ENCODE data around the gene COL10A1.
A peak's percentile ranks its signal among the peaks of the same experiment; 100 is the strongest.

COL10A1 gene

DNA sequence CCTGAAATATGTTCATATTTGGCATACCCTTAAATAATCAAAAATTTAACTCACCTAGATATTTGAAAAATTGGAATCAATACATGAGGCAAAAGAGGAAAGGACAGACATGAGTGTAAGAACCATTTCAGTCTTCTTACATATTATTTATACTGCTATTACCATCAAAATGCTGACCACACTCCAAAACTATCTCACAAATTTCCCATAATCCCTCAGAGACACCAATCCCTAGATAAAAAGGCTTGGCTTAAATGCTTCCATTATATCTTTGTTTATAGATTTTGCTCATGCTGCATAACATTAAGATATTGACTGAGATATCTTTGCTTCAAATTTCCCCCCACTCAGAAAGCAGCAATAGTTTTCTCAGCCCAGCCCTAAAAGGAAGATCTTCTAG, 37.0 kb downstream of the COL10A1 start:
- no peak for DNase-seq (ENCODE audit: low read depth)
- TF ChIP-seq, protein P1, sequence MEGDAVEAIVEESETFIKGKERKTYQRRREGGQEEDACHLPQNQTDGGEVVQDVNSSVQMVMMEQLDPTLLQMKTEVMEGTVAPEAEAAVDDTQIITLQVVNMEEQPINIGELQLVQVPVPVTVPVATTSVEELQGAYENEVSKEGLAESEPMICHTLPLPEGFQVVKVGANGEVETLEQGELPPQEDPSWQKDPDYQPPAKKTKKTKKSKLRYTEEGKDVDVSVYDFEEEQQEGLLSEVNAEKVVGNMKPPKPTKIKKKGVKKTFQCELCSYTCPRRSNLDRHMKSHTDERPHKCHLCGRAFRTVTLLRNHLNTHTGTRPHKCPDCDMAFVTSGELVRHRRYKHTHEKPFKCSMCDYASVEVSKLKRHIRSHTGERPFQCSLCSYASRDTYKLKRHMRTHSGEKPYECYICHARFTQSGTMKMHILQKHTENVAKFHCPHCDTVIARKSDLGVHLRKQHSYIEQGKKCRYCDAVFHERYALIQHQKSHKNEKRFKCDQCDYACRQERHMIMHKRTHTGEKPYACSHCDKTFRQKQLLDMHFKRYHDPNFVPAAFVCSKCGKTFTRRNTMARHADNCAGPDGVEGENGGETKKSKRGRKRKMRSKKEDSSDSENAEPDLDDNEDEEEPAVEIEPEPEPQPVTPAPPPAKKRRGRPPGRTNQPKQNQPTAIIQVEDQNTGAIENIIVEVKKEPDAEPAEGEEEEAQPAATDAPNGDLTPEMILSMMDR (IDR thresholded peaks at IDR 0.05; ENCODE audit: insufficient read depth, low read depth, low read length, missing control alignments), result no peak
- peak overlapping the region; percentile 45; the same call in 1 of the 2 replicates for H3K4me3 ChIP-seq (ENCODE audit: low read depth, low read length)

DNA sequence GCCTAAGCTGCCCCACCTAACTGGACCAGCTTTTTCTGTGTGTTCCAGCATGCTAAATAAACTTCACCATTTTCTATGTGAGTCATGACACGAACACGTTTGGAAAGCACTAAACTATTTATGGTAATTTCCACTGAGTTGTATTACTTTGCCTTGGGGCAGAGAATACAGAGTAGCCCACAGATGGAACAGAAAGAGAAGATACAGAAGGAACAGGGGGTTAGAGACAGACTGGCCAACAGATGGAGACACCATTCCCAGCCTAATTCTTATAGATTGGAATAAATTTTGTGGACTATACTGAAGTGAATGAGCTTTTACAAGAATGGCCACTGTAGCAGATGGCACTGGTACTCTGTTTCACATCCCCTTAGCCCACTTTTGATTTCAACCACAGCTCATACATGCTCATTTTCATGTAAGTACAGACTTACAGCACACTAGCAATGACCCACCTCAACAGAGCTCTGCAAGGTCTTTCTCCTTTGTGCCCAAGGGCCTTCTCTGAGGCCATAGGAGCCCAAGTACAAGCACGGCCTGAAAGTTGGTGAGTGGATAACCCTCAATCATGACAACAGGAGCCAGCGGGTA, 38.4 kb downstream of the COL10A1 start:
- peak overlapping the region; percentile 45 for H3K4me3 ChIP-seq (ENCODE audit: low read depth, low read length)
- TF ChIP-seq, protein P1 (IDR thresholded peaks at IDR 0.05; ENCODE audit: insufficient read depth, low read depth, low read length, missing control alignments), result no peak
- peak; percentile 93 for DNase-seq (ENCODE audit: low read depth)

DNA sequence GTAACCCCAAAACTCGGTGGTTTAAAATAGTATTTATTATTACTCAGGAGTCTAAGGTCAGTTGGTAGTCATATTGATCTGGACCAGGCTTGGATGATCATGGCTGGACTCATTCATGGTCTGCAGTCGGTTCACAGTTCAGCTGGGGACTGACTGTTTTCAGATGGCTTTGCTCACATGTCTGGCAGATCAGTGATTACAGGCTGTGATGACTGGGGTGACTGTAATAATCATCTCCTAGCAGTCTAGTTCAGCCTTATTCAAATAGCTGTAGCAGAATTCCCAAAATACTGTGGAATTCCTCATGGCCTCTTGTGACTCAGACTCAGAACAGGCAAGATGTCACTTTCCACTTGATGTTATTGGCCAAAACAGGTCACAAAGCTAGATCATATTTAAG, 41.6 kb downstream of the COL10A1 start:
- no peak for DNase-seq (ENCODE audit: low read depth)
- no peak overlapping the region for H3K4me3 ChIP-seq (ENCODE audit: low read depth, low read length)
- TF ChIP-seq, protein P1 (IDR thresholded peaks at IDR 0.05; ENCODE audit: insufficient read depth, low read depth, low read length, missing control alignments), result no peak

GRCh38 chr6:116083052-116083451, 42.9 kb downstream of the COL10A1 start:
- H3K4me3 ChIP-seq (ENCODE audit: low read depth, low read length), result no peak overlapping the region
- DNase-seq (ENCODE audit: low read depth), result no peak
- TF ChIP-seq, protein P1 (IDR thresholded peaks at IDR 0.05; ENCODE audit: insufficient read depth, low read depth, low read length, missing control alignments), result no peak

- TF ChIP-seq, protein P1 (IDR thresholded peaks at IDR 0.05; ENCODE audit: insufficient read depth, low read depth, low read length, missing control alignments), result no peak
- no peak for DNase-seq (ENCODE audit: low read depth)
- no peak overlapping the region for H3K4me3 ChIP-seq (ENCODE audit: low read depth, low read length)
Measured at GRCh38 chr6:116078945-116079344, 47.0 kb downstream of the COL10A1 start.

DNA sequence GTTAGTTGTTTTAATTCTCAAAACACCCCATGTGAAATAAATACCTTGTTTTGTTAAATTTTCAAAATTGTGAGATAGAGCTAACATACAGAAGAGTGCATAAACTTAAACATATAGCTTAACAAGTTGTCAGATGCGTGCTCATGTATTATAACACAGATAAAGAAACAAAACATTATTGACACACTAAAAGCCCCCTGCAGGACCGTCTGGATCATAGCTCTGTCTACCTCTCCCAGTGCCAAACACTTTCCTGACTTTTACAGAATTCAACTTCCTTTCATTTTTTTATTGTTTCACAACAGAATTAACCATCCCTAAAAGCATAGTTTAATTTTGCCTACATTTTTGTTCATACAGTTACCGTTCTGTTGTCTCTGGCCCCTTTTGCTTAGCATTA, 47.4 kb downstream of the COL10A1 start:
- TF ChIP-seq, protein P1 (IDR thresholded peaks at IDR 0.05; ENCODE audit: insufficient read depth, low read depth, low read length, missing control alignments), result no peak
- no peak overlapping the region for H3K4me3 ChIP-seq (ENCODE audit: low read depth, low read length)
- DNase-seq (ENCODE audit: low read depth), result no peak

Data from GM12865 (cell line).